COLO829 (cell line): Measurements from ENCODE around the gene RNF144A.

Experiments used
- DNase-seq: peaks from one replicate; pipeline ENCODE4 v3.0.0; 2012; ENCODE audit warnings: low spot score

The RNF144A gene

DNA sequence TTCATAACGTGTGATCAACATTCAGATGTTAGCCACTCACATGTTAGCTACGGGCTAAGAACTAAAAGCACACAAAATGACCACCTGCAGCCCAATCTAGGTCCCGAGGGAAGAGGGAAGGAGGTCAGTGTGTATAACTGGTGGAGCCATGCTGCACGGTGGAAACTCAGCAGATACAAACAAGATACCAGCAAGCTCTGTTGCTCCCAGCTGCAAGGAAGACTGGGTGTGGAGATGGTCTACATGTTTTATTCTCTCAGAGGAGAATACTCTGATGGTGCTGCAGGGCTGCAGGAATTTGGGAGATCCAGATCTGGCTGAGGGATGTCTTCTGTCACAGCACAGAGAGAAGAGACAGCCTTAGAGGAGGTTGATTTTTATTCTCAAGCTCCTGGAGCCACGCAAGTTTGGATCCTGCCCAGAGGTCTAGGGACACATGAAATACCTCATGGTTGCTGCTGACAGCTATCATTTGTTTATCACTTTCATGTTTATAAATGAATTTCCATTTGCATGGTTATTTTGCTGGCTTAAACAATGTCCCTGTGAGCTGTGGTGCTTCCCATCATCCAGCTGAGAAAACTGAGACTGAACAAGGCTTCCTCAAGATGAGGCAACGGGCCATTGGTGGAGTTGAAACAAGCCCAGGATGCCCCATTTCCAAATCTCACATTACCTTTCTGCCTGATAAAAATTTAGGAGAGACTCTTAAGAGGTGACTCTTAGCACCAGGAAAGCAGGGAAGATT is 30.9 kb downstream of the RNF144A start:
- DNase-seq: no peak

- DNase-seq: no peak
These were observed 31.6 kb downstream of the RNF144A start for GRCh38 chr2:6948677-6949351.

- peak; percentile 75 for DNase-seq
These were observed 33.8 kb downstream of the RNF144A start for GRCh38 chr2:6951046-6951445.

DNA sequence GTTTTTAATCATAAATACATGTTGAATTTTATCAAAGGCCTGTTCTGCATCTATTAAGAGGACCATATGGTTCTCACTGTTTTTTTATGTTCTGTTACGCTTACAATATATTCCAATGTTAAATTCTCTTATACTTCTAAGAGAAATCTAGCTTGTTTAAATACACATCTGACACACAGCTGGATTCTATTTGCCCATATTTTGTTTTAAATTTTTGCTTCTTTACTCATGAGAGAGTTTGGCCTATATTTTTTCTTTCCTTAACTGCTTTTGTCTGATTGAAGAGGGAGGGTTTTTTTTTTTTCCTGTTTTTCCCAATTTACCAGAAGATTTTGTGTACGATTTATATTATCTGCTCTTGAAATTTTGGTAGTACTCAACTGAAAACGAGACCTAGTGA is 34.9 kb downstream of the RNF144A start:
- DNase-seq: no peak

DNA sequence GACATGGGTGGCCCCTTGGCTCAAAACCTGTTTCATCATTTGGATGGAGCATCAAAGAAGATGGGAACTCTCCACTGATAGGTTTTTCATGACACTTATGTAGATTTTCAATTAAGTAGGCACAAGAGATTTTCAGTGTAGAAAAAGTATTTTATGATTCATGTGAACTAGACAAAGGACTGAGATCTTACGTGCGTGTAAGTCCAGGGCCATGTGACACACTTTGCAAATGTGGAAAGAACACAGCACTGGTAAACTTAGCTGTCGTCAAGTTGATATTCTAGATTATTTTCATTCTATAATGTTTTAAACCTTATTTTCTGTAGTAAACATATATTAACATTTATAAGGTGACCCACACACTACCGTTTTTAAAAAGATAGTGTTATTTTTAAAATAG is 37.4 kb downstream of the RNF144A start:
- DNase-seq: no peak

DNA sequence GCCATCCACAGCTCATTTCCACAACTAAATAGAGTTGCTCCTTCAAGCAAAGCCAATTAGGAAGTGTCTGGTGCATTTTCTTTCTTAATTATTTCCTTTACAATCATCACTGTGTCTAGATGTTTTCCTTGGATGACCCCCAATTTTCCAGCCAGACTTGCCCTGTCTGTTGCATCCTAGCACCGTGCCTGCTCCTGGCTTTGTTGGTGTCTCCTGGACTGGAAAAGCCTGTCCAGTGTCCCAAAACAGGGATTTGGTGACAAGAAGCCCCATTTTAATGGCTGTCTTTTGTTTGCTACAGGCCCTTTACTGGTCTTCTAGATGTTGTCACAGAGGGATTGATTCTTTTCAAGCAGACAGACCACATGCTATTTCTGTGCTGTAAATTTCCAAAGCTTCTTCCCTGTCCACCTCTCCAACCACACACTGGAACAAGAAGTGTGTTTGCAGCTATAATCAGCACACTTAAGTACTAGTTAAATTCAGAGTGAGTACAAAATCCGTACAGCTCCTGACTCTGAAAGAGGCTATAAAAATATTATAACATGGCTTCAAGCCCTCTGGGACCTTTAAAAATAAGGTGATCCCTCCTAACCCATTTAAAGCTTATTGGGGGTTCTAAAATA is 38.4 kb downstream of the RNF144A start:
- DNase-seq: no peak

DNA sequence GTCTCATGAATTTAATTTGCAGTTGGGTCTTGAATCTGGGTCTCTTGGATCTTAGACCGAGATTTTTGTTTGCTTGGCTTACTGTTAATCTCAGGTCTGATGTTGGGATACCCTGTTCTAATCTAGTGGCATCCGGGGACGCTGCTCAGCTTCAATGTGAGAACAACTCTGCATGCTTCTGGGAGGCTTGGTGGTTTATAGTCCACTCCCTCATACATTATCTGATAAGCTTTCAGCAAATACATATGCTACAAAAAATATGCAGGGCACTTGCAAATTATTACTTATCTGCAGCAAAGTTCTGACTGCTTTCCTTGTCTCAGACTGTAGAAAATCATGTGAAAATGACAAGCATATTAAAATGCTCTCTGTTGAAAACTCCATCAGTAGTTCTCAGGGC is 39.4 kb downstream of the RNF144A start:
- no peak for DNase-seq

DNA sequence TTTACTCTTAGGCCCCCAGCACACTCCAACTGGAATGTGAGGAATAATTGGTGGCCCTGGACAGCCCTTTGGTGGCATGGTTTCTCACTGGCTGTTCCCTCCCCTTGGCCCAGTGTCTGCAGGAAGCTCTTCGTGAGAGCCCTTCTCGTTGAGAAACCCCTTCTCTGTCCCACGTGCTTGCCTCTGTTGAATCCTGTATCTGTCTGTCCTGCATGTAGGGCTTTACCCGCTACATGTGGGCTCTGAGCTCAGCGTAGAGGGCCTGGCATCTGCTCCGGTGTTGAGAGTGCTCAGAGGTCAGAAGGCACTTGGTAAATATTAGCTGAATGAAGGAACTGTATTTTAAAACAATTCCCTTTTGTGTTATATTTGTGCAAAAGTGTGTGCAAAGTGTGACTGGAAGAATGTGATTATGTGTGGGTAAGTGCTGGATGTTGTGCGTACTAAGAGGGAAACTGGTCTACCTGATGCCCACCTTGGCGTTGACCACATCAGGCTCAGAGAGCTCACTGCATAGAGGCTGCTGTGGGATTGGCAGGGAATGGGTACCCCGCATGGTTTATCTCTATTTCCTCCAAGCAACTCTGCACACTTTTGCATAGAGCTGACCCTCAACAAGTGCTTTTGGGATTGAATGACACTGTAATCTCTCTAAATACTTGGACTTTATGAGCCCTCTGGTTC is 40.0 kb downstream of the RNF144A start:
- DNase-seq: no peak

DNA sequence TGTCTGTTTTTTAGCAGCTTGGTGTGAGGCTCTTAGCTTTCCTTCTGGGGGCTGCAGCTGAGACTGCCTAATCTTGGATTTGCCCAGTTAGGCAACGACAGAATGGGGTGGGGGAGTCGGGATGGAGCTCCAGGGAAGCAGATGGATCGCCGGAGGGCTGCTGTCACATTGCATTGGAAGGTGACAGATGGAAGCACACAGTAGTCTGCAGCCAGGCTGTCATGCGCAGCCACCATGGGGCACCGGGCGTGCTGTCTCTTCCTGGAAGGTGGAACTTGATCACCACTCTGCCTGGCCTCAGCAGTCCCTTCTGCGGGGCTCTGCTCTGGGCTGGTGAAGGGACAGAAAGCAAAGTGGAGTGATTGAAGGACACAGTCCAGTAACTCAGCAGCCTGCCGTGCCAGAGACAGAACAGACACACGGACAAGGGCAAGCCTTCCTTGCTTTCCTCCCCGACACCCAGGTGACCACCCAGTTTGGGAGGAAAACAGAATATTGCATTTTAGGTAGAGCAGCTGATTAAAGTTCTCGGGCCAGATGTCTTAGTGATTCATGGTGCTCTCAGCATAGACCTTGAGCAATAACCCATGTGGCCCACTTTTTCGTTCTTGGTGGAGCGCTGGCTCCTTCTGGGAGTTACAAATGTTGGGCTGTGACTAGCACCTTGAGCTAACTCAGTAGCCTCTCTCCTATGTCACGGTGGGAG is 40.9 kb downstream of the RNF144A start:
- DNase-seq: no peak

DNA sequence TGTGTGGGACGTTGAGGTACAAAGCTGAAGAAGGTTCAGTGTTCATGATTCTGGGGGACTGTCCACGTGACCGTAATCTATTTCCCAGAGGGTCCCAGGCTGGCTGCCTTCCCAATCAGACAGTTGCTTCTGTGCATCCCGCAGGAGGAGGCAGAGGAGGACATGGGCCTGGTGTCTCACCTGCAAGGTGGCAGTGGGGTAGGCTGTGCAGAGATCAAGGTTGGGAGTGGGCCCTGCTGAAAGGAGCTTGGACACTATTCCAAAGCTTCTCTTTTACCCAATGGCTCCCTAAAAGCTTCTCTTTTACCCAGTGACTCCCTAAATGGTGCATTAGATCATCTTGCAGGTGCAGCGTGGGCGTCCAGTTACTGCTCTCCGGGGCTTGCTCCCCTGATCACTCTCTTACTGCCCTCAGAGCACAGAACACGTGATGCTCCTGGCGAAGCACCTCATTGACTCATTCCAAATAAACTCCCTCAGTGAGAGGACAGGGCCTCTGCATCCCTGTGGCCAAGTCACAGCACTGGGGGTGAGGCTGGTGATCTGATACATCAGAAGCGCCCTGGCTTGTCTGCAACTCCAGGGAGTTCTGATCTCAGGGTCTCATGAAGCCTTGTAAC is 41.5 kb downstream of the RNF144A start:
- DNase-seq: no peak

DNA sequence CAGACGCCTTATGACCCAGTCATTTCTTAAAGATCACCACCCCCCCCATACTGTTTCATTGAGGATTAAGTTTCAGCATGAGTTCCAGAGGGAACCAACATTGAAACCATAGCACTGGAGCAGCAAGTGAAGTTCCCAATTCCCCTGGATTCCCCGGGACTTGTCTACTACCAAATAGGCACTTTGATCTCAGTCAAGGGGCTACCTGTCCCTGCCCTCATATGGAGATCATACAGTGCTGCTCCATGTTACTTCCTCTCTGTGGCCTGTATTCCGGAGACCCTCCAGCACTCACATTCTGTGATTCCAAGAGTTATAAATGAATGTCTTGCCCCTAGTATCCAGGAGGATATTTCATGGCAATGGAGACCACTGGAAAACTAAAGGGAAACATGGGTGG is 42.5 kb downstream of the RNF144A start:
- DNase-seq: no peak

DNA sequence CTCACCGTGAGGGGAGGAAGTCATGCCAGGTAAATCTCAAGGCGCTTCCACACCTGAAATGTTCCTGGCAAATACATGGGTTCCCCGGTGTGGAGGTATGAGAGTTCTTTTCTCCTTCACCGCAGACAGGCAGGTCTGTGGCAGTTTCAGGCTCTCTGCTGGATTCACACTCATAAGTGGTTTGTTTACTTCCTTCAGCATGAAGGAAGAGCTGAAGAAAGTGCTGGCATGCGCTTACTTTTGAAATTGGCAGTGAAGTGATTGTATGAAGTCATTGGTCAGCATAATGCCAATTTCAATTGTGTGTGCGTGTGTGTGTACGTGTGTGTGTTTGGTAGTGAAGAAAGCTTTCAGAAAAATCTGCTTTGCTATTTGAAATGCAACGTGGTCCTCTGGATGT is 43.4 kb downstream of the RNF144A start:
- no peak for DNase-seq

- no peak for DNase-seq
These were observed 46.5 kb downstream of the RNF144A start for GRCh38 chr2:6963727-6964126.

- no peak for DNase-seq
These were observed 48.0 kb downstream of the RNF144A start for GRCh38 chr2:6965071-6965795.

DNA sequence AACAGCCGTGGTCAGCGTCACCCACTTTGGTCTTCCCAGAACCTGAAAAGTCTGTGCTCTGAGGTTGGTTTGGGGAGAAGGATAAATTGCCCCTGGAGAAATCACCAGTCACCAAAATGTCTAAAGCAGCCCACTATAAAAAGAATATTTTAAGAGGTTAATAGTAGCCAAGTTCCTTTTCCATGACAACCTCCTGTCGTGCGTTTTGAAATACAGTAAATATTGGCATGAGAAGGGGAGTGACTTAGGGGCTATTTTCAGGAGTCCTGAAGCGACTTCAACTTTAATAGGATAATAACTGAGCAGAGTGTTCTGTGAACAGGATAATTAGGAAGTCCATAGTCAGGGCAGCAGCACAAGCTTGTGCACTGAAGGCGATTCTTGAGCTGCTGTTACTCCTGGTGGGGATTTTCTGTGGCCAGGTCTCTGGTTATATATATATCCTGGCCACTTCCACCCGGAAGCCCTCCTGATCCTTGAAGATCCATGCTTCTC is 49.3 kb downstream of the RNF144A start:
- DNase-seq: no peak

DNA sequence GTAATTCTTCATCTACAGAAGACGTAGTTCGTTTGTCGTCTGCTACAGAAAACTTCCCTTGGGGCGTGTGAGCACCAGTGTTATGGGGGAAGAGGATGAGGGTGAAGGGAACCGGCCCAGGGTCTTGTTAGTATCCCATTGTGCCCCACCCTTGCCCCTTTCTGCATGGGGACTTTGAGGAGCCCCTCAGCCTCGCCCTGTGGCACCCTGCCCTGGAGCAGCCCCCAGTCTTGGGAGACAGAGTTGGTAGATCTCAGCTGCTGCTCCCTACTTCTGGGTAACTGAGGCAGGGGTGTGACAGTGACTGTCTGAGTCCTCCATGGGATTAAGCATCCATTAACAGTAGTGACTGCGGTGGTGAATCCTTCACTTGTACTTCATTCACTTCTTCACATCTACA is 50.1 kb downstream of the RNF144A start:
- no peak for DNase-seq

DNA sequence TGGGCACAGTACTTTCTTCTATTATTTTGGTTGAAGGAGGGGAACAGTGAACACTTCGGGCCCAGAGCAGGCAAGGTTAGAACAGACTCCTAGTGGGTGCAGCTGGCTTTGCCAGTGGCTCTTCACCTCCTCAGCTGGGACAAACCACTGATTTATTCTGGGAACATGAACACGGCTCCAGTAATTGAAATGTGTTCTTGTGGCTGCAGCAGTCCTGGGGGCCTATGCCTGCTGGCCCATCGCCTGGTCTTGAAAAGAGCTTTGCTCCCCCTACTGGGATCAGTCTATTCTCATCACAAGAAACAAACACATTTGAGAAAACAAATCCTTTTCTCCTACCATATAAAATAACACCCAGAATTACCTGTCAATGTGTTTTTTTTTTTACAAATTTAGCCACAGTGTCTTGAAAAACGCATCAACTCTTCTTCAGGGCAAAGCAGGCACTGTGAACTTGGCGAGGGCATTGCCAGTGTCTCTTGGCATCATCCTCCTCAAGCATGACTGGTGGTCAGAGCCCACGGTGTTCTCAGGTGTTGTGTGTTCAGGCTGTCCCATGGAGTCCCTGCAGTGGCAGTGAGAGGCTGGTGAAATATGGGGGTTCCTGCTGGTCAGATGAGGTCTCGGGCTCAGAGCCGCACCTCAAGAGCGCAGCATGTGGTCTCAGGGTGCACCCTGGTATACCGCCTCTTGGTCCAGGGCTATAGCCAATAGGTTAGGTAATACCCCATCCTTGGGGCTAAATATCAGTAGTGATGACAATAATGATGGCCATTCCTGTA is 51.3 kb downstream of the RNF144A start:
- no peak for DNase-seq

DNA sequence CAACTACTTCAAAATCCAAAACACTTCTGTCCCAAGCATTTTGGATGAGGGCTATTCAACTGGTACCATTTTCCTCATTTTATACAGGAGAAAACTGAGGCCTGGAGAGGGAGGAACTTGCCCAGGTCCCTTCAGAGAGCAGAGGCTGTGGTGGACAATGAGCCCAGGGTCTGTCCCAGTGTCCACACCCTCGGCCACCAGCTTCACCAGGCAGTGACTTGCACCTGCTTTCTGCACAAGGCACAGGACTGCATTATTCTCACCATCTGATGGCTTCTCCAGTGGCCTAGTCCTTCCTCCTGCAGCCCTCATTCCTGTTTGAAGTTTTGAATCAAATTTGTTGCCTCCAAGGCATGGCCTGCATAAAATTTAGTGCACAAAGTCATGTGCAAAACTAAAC is 53.3 kb downstream of the RNF144A start:
- DNase-seq: no peak

GRCh38 chr2:6970976-6971480 is 53.8 kb downstream of the RNF144A start:
- no peak for DNase-seq

GRCh38 chr2:6971502-6971901 is 54.3 kb downstream of the RNF144A start:
- DNase-seq: no peak
